K562 (cell line): ENCODE data around the gene WDR35. TPM values are rescaled to one million over a fixed set of nuclear protein-coding genes. Genes with fewer than 3 reads are reported as not detected.

ENCODE experiments used
- ATAC-seq: fragments of 200-7000 bp; cut with Tn5 transposase; 3 replicates; pipeline ENCODE4 v1.9.1; 2020; ENCODE audit warnings: moderate library complexity
- BruUV-seq: library from RNA; stranded (reverse); fragments of 400-500 nt; replicated peaks from 2 replicates; lab custom pipeline; 2021; lab: Mats Ljungman, UMichigan
- CTCF ChIA-PET: fragments of 300-600 bp; formaldehyde crosslinking; extraction: SDS; loops from one replicate; lab custom pipeline; 2021; ENCODE audit warnings: low intra/inter-chr PET ratio; lab: Yijun Ruan, JAX
- POLR2A ChIA-PET: fragments of 300-600, 350-650 bp; sonication (Branson Sonifier 250); formaldehyde crosslinking; extraction: SDS; loops from one replicate; lab custom pipeline; 2021; ENCODE audit warnings: antibody characterized with exemption, inconsistent platforms; lab: Yijun Ruan, JAX
- DNase-seq, 4 experiments: peaks; one replicate each; pipeline versions ENCODE4 v3.0.0 to v3.0.0-alpha.2; 2011 to 2018; ENCODE audit warnings: low spot score in 3 of 4, mixed read lengths in 3 of 4; ENCODE audit errors: extremely low read depth in 1 of 4
- FAIRE-seq: peaks from 2 replicates; lab custom pipeline; 2011; peaks lifted over from hg19 to GRCh38; lab: Jason Lieb, UNC
- H2AFZ ChIP-seq: 2 replicates; pipeline ENCODE4 v1.6.0; 2011; ENCODE audit warnings: low read depth, low read length, control low read depth, inconsistent platforms
- H3K27ac ChIP-seq: fragments of 200-600 bp; 3 replicates; pipeline ENCODE4 v1.8.0; 2011; ENCODE audit warnings: low read depth, mild to moderate bottlenecking, control low read depth, inconsistent platforms, low read length, moderate library complexity, mixed read lengths; ENCODE audit errors: extremely low read depth
- H3K27me3 ChIP-seq, 2 experiments: fragments of 300-600 bp in 1 of 2; 2 replicates in 1 of 2; 3 replicates in 1 of 2; pipeline versions ENCODE4 v1.6.0 to v1.8.0; 2011; ENCODE audit warnings: inconsistent platforms in 2 of 2, low read length in 2 of 2, mild to moderate bottlenecking in 1 of 2, mixed read lengths in 1 of 2, moderate library complexity in 1 of 2; ENCODE audit not compliant: control insufficient read depth in 2 of 2, insufficient read depth in 2 of 2
- H3K36me3 ChIP-seq: fragments of 300-600 bp; 3 replicates; pipeline ENCODE4 v1.8.0; 2011; ENCODE audit warnings: mild to moderate bottlenecking, low read length, inconsistent platforms; ENCODE audit not compliant: control insufficient read depth, insufficient read depth
- H3K4me1 ChIP-seq, 2 experiments: fragments of 200-600 bp in 1 of 2; replicated peaks in 1 of 2; 2 replicates in 1 of 2; 3 replicates in 1 of 2; pipeline versions ENCODE4 v1.5.1 to v1.8.0; 2011; ENCODE audit warnings: inconsistent platforms in 2 of 2, low read length in 2 of 2, mild to moderate bottlenecking in 1 of 2, mixed read lengths in 1 of 2, moderate library complexity in 1 of 2; ENCODE audit not compliant: control insufficient read depth in 2 of 2, insufficient read depth in 2 of 2
- H3K4me2 ChIP-seq: 2 replicates; pipeline ENCODE4 v1.6.1; 2011; ENCODE audit warnings: low read length, control low read depth, inconsistent platforms, mixed read lengths; ENCODE audit not compliant: insufficient read depth
- H3K4me3 ChIP-seq: fragments of 200-600 bp; sonication (generic), shearing (Covaris generic); 2 replicates; pipeline ENCODE4 v1.5.1; 2016; ENCODE audit warnings: control low read depth, inconsistent platforms
- H3K79me2 ChIP-seq: fragments of 200-600 bp; 3 replicates; pipeline ENCODE4 v1.8.0; 2011; ENCODE audit warnings: low read length, inconsistent platforms; ENCODE audit not compliant: control insufficient read depth, insufficient read depth
- H3K9ac ChIP-seq, 2 experiments: 2 replicates each; pipeline versions ENCODE4 v1.6.0 to v1.6.1; 2011; ENCODE audit warnings: low read depth in 2 of 2, low read length in 2 of 2, control low read depth in 1 of 2, inconsistent platforms in 1 of 2, mild to moderate bottlenecking in 1 of 2, mixed read lengths in 1 of 2; ENCODE audit not compliant: insufficient read depth in 1 of 2
- H3K9me1 ChIP-seq: one replicate; pipeline ENCODE4 v1.6.0; 2011; ENCODE audit warnings: inconsistent platforms, mild to moderate bottlenecking, low read length, moderate library complexity; ENCODE audit not compliant: control insufficient read depth, insufficient read depth
- H3K9me3 ChIP-seq: replicated peaks from 2 replicates; pipeline ENCODE4 v1.5.1; 2011; ENCODE audit warnings: low read depth, low read length, inconsistent platforms; ENCODE audit not compliant: control insufficient read depth, insufficient read depth
- H4K20me1 ChIP-seq: replicated peaks from 2 replicates; pipeline ENCODE4 v1.6.1; 2011; ENCODE audit warnings: low read length, inconsistent platforms, mixed read lengths; ENCODE audit not compliant: control insufficient read depth, insufficient read depth
- BRD9 ChIP-seq: fragments of 450-650 bp; IDR thresholded peaks from 2 replicates; pipeline ENCODE4 v1.6.1; 2018; ENCODE audit warnings: low read depth; ENCODE audit not compliant: partially characterized antibody
- ETV1 ChIP-seq: fragments of 450-650 bp; conservative IDR thresholded peaks from 2 replicates; pipeline ENCODE4 v1.6.1; 2016; ENCODE audit warnings: missing genetic modification characterization, control low read depth, low read depth, missing compliant biosample characterization
- FOXK1 ChIP-seq: sonication (generic); formaldehyde crosslinking; IDR thresholded peaks from 2 replicates; pipeline ENCODE4 v1.8.0; 2022; ENCODE audit warnings: missing genetic modification reagents, mild to moderate bottlenecking, borderline replicate concordance
- PRPF4 ChIP-seq: fragments of 200-400 bp; formaldehyde crosslinking; IDR thresholded peaks from one replicate; pipeline ENCODE4 v1.6.1; 2017; ENCODE audit warnings: low read length, low read depth, mild to moderate bottlenecking; ENCODE audit not compliant: insufficient read depth, poor library complexity, severe bottlenecking
- SIN3A ChIP-seq, 2 experiments: fragments of 150-350 bp in 1 of 2; IDR thresholded peaks; 2 replicates each; pipeline ENCODE4 v1.6.1; 2011 to 2016; ENCODE audit warnings: borderline replicate concordance in 2 of 2, low read depth in 2 of 2, low read length in 2 of 2, mild to moderate bottlenecking in 2 of 2, moderate library complexity in 2 of 2; ENCODE audit not compliant: control insufficient read depth in 1 of 2
- ZNF347 ChIP-seq: fragments of 450-650 bp; formaldehyde crosslinking; IDR thresholded peaks from 2 replicates; pipeline ENCODE4 v1.4.0; 2020; ENCODE audit warnings: low read depth, mild to moderate bottlenecking, moderate library complexity
- ZNF398 ChIP-seq: fragments of 250-450 bp; sonication (Bioruptor Pico); IDR thresholded peaks from 2 replicates; pipeline ENCODE4 v1.8.0; 2021; ENCODE audit warnings: moderate library complexity, mild to moderate bottlenecking, inconsistent platforms
- ZNF717 ChIP-seq: fragments of 250-450 bp; sonication (Bioruptor Pico); IDR thresholded peaks from 2 replicates; pipeline ENCODE4 v1.5.0; 2021
- WGBS: fragments of 100-300 bp; shearing (Covaris generic); methylation state at CpG from one replicate; pipeline ENCODE4 v1.1.6; 2016; ENCODE audit warnings: low coverage, mixed read lengths; ENCODE audit not compliant: insufficient coverage; ENCODE audit errors: missing lambda C conversion rate; 5-methylcytosine and 5-hydroxymethylcytosine counted together
- in situ Hi-C: fragments of 300-500 bp; cut with MboI; formaldehyde crosslinking; loops from 4 replicates; pipeline ENCODE4 v1.15.0; 2018; ENCODE audit warnings: inconsistent platforms, mixed read lengths
- intact Hi-C: fragments of 100-400 bp; cut with micrococcal nuclease; formaldehyde crosslinking; loops from 2 replicates; pipeline ENCODE4 v1.14.2; 2022
- polyA plus RNA-seq, 8 experiments: library from polyadenylated mRNA; depleted of rRNA in 4 of 8; stranded (reverse) in 5 of 8; unstranded in 3 of 8; fragments of >200 nt; fragmentation: Nextera tagmentation in 2 of 8; fragmentation: Illumina TruSeq in 1 of 8; extraction: Ambion mirVana in 2 of 8; extraction: Trizol in 1 of 8; gene quantifications; 2 replicates each; pipeline versions ENCODE4 v1.2.1 to v1.2.3, GENCODE V29; 2011 to 2014; ENCODE audit warnings: inconsistent platforms in 1 of 8, missing spikeins in 1 of 8
- total RNA-seq, 7 experiments: library from RNA; depleted of rRNA in 6 of 7; stranded (reverse); fragments of >200 nt in 6 of 7; fragmentation: Illumina TruSeq in 2 of 7; extraction: Trizol in 2 of 7; gene quantifications; 2 replicates each; pipeline versions ENCODE4 v1.2.1 to v1.2.3, GENCODE V29; 2011 to 2021; ENCODE audit warnings: low replicate concordance in 1 of 7

Gene WDR35
- total and polyA plus RNA-seq, 9 of the 15 experiments (the other 6 are each of a cell fraction or from before 2014, with no cell fraction given), result 3.3 to 13.1 (median 8.0) TPM

- TF ChIP-seq ZNF398 (CRISPR knock-in tag), result no peak
- no peak for TF ChIP-seq ZNF717 (CRISPR knock-in tag)
- no peak for TF ChIP-seq FOXK1 (CRISPR knock-in tag)
These were observed 45.6 kb downstream of the WDR35 start (continued) for GRCh38 chr2:19944205-19944845.

GRCh38 chr2:19943189-19943588 is 46.7 kb downstream of the WDR35 start:
- Histone ChIP-seq H2AFZ (no peak overlapping the region), H3K27me3 (no peaks in the 10 kb centered on the region), H4K20me1 (no peaks in the 10 kb centered on the region), H3K9me3 (no peaks in the 10 kb centered on the region), H3K36me3 (peaks cover 3% of the 10 kb centered on the region; the same call in 1 of the 3 replicates), H3K4me2 (no peak overlapping the region), H3K27ac (no peak overlapping the region), H3K4me3 (no peak overlapping the region), H3K4me1 (no peaks in the 10 kb centered on the region), H3K9ac (no peak overlapping the region), H3K79me2 (no peaks in the 10 kb centered on the region), H3K9me1 (no peaks in the 10 kb centered on the region)
- ChIA-PET CTCF (no interaction called here), POLR2A (no interaction called here)
- WGBS, result 0% methylated on average over 1 of the region's 1 CpG
- no peak for ATAC-seq
- no peak for FAIRE-seq
- BruUV-seq, result no TSS peak
- TF ChIP-seq ETV1 (tag), result no peak
- no peak for TF ChIP-seq PRPF4
- TF ChIP-seq BRD9, result no peak
- TF ChIP-seq ZNF347 (CRISPR knock-in tag), result no peak
- no peak for TF ChIP-seq SIN3A (IDR thresholded peaks at IDR 0.05; ENCODE audit: borderline replicate concordance in 2 of 2, control insufficient read depth in 1 of 2, low read depth in 2 of 2, low read length in 2 of 2)
- intact Hi-C loops, result no loop called here
- no peak for DNase-seq
- in situ Hi-C loops, result no loop called here
